Muscle layer of duodenum (tissue), 2 donors: Measurements from ENCODE around the gene RTN4R.
"Not testable (repeated sequence)": the region's sequence is repeated elsewhere in the genome, so short reads cannot be mapped to it uniquely, and the experiment has no call there.

Experiments used
- H3K27ac ChIP-seq: one replicate; pipeline ENCODE4 v1.7.0; 2013; ENCODE audit warnings: mild to moderate bottlenecking, low read length
- H3K27me3 ChIP-seq: one replicate; pipeline ENCODE4 v1.7.0; 2013; ENCODE audit warnings: low read depth, mild to moderate bottlenecking, control low read depth, low read length
- H3K36me3 ChIP-seq, 2 donors: one replicate each; pipeline ENCODE4 v1.7.0; 2013; ENCODE audit warnings: low read length in 2 of 2, control low read depth in 1 of 2, mild to moderate bottlenecking in 1 of 2; ENCODE audit not compliant: insufficient read depth in 2 of 2, control insufficient read depth in 1 of 2
- H3K4me1 ChIP-seq, 2 donors: one replicate each; pipeline ENCODE4 v1.7.0; 2013; ENCODE audit warnings: low read length in 2 of 2, mild to moderate bottlenecking in 2 of 2, control low read depth in 1 of 2, moderate library complexity in 1 of 2; ENCODE audit not compliant: insufficient read depth in 2 of 2, control insufficient read depth in 1 of 2
- H3K4me3 ChIP-seq, 2 donors: one replicate each; pipeline ENCODE4 v1.7.0; 2013; ENCODE audit warnings: low read length in 2 of 2, low read depth in 1 of 2, mild to moderate bottlenecking in 1 of 2
- H3K9me3 ChIP-seq, 2 donors: one replicate each; pipeline ENCODE4 v1.7.0; 2013; ENCODE audit warnings: low read length in 2 of 2, control low read depth in 1 of 2, mild to moderate bottlenecking in 1 of 2; ENCODE audit not compliant: control insufficient read depth in 1 of 2
- donor health status: healthy.

The RTN4R gene

GRCh38 chr22:20281891-20282290 lies 13.8 kb upstream of the RTN4R start:
- no peaks in the 10 kb centered on the region for H3K36me3 ChIP-seq
- H3K9me3 ChIP-seq, result no peaks in the 10 kb centered on the region
- H3K4me3 ChIP-seq, result no peak overlapping the region

GRCh38 chr22:20281473-20281872 lies 13.4 kb upstream of the RTN4R start:
- H3K4me1 ChIP-seq, H3K9me3 ChIP-seq, H3K27me3 ChIP-seq, H3K36me3 ChIP-seq, H3K4me3 ChIP-seq, H3K27ac ChIP-seq: not testable (repeated sequence)

More at GRCh38 chr22:20281891-20282290, 13.8 kb upstream of the RTN4R start:
- H3K4me1 ChIP-seq, result no peaks in the 10 kb centered on the region
- H3K27me3 ChIP-seq, result no peaks in the 10 kb centered on the region
- H3K27ac ChIP-seq, result no peak overlapping the region

GRCh38 chr22:20280866-20281265 lies 12.7 kb upstream of the RTN4R start:
- Histone ChIP-seq H3K27me3 (no peaks in the 10 kb centered on the region), H3K27ac (no peak overlapping the region), H3K9me3 (no peaks in the 10 kb centered on the region), H3K4me1 (no peaks in the 10 kb centered on the region), H3K36me3 (no peaks in the 10 kb centered on the region), H3K4me3 (no peak overlapping the region)

- not testable (repeated sequence) for H3K27ac ChIP-seq, H3K36me3 ChIP-seq, H3K4me1 ChIP-seq, H3K27me3 ChIP-seq, H3K4me3 ChIP-seq, H3K9me3 ChIP-seq
Measured at GRCh38 chr22:20280163-20280562, 12.0 kb upstream of the RTN4R start.

- Histone ChIP-seq H3K27me3 (no peaks in the 10 kb centered on the region), H3K4me1 (no peaks in the 10 kb centered on the region), H3K4me3 (no peak overlapping the region), H3K27ac (no peak overlapping the region), H3K36me3 (no peaks in the 10 kb centered on the region), H3K9me3 (no peaks in the 10 kb centered on the region)
Measured at GRCh38 chr22:20279662-20280134, 11.6 kb upstream of the RTN4R start.

GRCh38 chr22:20278726-20279490 lies 10.8 kb upstream of the RTN4R start:
- not testable (repeated sequence) for H3K4me1 ChIP-seq, H3K36me3 ChIP-seq, H3K4me3 ChIP-seq, H3K9me3 ChIP-seq, H3K27ac ChIP-seq, H3K27me3 ChIP-seq

GRCh38 chr22:20277936-20278635 lies 10.0 kb upstream of the RTN4R start:
- not testable (repeated sequence) for H3K36me3 ChIP-seq, H3K4me3 ChIP-seq, H3K27ac ChIP-seq, H3K9me3 ChIP-seq, H3K27me3 ChIP-seq, H3K4me1 ChIP-seq

GRCh38 chr22:20276468-20276867 lies 8.3 kb upstream of the RTN4R start:
- no peaks in the 10 kb centered on the region for H3K9me3 ChIP-seq
- H3K4me3 ChIP-seq, result no peak overlapping the region
- no peaks in the 10 kb centered on the region for H3K27me3 ChIP-seq
- H3K36me3 ChIP-seq, result no peaks in the 10 kb centered on the region
- H3K4me1 ChIP-seq, result no peaks in the 10 kb centered on the region
- no peak overlapping the region for H3K27ac ChIP-seq

- no peaks in the 10 kb centered on the region for H3K9me3 ChIP-seq
- H3K4me1 ChIP-seq, result no peaks in the 10 kb centered on the region
- H3K36me3 ChIP-seq, result no peaks in the 10 kb centered on the region
- H3K4me3 ChIP-seq, result no peak overlapping the region
- no peaks in the 10 kb centered on the region for H3K27me3 ChIP-seq
- H3K27ac ChIP-seq, result no peak overlapping the region
Measured at GRCh38 chr22:20275836-20276235, 7.7 kb upstream of the RTN4R start.

GRCh38 chr22:20275325-20275724 lies 7.2 kb upstream of the RTN4R start:
- H3K27me3 ChIP-seq, H3K27ac ChIP-seq, H3K4me1 ChIP-seq, H3K9me3 ChIP-seq, H3K36me3 ChIP-seq, H3K4me3 ChIP-seq: not testable (repeated sequence)

- not testable (repeated sequence) for H3K27ac ChIP-seq, H3K36me3 ChIP-seq, H3K4me1 ChIP-seq, H3K4me3 ChIP-seq, H3K27me3 ChIP-seq, H3K9me3 ChIP-seq
Measured at GRCh38 chr22:20274374-20274773, 6.3 kb upstream of the RTN4R start.

- Histone ChIP-seq H3K27ac (no peak overlapping the region), H3K27me3 (no peaks in the 10 kb centered on the region), H3K4me3 (no peak overlapping the region), H3K4me1 (no peaks in the 10 kb centered on the region), H3K9me3 (no peaks in the 10 kb centered on the region), H3K36me3 (no peaks in the 10 kb centered on the region)
Measured at GRCh38 chr22:20273758-20274181, 5.7 kb upstream of the RTN4R start.
